GM06990 (cell line): Measurements from ENCODE around the gene LILRA6.
"Not testable (repeated sequence)": the region's sequence is repeated elsewhere in the genome, so short reads cannot be mapped to it uniquely, and the experiment has no call there.

ENCODE experiments used
- DNase-seq: peaks from one replicate; pipeline ENCODE4 v3.0.0-alpha.2; 2011; ENCODE audit not compliant: insufficient read length; ENCODE audit errors: extremely low read depth
- H3K27me3 ChIP-seq: replicated peaks from 2 replicates; pipeline ENCODE4 v1.6.0; 2011; ENCODE audit warnings: low read length; ENCODE audit not compliant: control insufficient read depth, insufficient read depth
- H3K36me3 ChIP-seq: 2 replicates; pipeline ENCODE4 v1.5.1; 2011; ENCODE audit warnings: low read length; ENCODE audit not compliant: control insufficient read depth, insufficient read depth
- H3K4me3 ChIP-seq: replicated peaks from 2 replicates; pipeline ENCODE4 v1.5.1; 2011; ENCODE audit warnings: low read depth, mild to moderate bottlenecking, control low read depth, low read length
- TF ChIP-seq, protein P1 (sequence below): IDR thresholded peaks from 2 replicates; pipeline ENCODE4 v1.5.1; 2011; ENCODE audit warnings: low read length, control low read depth, mild to moderate bottlenecking, inconsistent platforms; ENCODE audit not compliant: insufficient read depth, poor library complexity, severe bottlenecking

Gene LILRA6

DNA sequence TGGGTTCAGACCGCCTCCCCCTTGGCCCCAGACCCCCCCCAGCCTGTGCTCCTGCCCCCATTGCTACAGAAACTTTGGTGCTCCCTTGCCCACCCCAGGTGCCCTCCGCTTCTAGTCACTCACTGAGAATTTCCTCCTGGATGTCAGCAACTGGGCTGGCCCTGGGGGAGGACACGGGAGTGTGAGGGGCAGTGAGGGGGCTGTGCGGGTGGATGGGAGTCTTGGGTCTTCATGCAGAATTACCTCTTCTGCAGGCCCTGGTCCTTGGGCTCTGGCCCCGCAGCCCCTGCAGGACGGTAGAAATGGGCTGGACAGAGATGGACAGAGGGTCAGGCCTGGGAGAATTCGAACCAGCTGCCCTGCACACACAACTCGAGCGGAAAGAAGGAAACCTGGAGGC is 9.7 kb upstream of the LILRA6 start:
- Histone ChIP-seq H3K4me3 (no peak overlapping the region), H3K27me3 (peaks cover 1% of the 10 kb centered on the region; the same call in 1 of the 2 replicates), H3K36me3 (no peaks in the 10 kb centered on the region)
- TF ChIP-seq, protein P1, sequence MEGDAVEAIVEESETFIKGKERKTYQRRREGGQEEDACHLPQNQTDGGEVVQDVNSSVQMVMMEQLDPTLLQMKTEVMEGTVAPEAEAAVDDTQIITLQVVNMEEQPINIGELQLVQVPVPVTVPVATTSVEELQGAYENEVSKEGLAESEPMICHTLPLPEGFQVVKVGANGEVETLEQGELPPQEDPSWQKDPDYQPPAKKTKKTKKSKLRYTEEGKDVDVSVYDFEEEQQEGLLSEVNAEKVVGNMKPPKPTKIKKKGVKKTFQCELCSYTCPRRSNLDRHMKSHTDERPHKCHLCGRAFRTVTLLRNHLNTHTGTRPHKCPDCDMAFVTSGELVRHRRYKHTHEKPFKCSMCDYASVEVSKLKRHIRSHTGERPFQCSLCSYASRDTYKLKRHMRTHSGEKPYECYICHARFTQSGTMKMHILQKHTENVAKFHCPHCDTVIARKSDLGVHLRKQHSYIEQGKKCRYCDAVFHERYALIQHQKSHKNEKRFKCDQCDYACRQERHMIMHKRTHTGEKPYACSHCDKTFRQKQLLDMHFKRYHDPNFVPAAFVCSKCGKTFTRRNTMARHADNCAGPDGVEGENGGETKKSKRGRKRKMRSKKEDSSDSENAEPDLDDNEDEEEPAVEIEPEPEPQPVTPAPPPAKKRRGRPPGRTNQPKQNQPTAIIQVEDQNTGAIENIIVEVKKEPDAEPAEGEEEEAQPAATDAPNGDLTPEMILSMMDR, result no peak
- no peak for DNase-seq

- H3K27me3 ChIP-seq, result no peaks in the 10 kb centered on the region
- H3K36me3 ChIP-seq, result no peaks in the 10 kb centered on the region
- no peak overlapping the region for H3K4me3 ChIP-seq
- TF ChIP-seq, protein P1, result no peak
- DNase-seq, result no peak
Measured at GRCh38 chr19:54248016-54248601, 5.5 kb upstream of the LILRA6 start.

DNA sequence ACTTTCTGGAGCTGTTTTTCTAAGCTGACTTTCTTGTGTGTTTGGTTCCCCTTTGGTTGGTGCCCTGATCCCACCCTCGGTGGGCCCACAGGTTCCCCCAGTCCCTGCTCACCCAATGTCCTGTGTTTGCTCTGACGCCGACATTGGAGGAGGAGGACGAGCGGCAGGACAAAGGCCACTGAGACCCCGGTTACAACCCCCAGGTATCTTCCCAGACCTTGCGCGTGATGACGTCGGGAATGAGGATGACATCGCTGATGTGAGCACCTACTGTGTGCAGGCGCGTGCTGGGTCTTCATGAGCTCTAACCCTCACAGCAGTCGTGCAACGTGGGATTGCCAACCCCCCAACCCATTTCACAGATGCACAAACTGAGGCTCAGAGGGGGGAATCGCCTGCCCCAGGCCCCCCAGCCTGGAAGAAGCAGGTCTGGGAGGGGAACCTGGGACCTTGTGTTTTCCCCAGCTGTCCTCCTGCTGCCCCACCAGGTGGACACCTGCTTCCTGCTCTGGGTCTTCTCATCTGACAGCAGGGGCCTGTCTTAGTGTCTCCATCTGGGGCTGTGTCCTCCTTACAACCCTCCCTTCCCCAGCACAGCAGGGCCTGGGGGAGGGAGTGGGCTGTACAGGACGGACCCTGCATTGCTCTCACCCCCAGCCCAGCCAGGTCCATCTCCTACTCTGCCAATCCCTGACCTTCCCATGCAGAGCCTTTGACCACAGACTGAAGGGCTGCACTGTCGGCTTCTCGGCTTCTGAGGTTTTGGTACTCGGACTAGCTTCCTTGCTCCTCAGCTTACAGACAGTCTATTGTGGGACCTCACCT is 4.7 kb upstream of the LILRA6 start:
- no peaks in the 10 kb centered on the region for H3K36me3 ChIP-seq
- no peak for DNase-seq
- H3K27me3 ChIP-seq, result no peaks in the 10 kb centered on the region
- TF ChIP-seq, protein P1, result no peak
- H3K4me3 ChIP-seq, result no peak overlapping the region

DNA sequence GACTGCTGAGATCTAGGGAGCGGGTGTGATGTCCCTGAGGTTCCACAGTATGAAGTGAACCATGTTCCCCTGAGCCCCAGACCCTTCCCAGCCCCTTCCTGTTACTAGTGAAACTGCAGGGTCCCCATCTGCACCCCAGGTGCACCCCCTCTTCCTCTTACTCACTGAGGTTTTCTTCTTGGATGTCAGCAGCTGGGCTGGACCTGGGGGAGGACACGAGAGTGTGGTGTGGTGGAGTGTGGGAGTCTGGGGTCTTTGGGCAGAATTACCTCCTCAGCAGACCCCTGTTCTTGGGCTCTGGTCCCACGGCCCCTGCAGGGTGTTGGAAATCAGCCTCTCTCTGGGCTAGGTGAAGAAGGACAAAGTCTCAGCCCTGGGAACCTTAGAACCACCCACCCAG is 3.3 kb upstream of the LILRA6 start:
- TF ChIP-seq, protein P1, result no peak
- Histone ChIP-seq H3K36me3 (no peaks in the 10 kb centered on the region), H3K4me3 (no peak overlapping the region), H3K27me3 (no peaks in the 10 kb centered on the region)
- DNase-seq, result no peak

- DNase-seq, H3K36me3 ChIP-seq, H3K4me3 ChIP-seq, H3K27me3 ChIP-seq: not testable (repeated sequence)
Measured at GRCh38 chr19:54243809-54244208, 1.2 kb upstream of the LILRA6 start.

DNA sequence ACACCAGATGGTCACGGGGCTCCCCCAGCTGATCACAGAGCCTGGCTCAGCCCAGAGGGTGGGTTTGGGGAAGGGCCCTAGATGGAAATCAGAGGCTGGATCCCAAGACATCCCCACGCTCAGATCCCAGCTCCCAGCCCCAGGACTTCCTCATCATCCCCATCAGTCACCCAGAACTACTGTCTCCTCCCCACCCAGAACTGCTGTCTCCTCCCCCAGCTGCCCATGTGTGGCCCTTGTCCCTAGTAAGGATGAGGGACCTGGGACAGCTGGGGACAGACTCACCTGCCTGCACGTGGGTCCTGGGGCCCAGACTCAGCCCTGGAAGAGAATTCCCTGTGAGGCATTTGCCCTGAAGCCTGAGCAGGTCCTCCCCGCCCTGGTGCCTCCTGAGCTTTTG is 356 bp downstream of the LILRA6 start:
- H3K27me3 ChIP-seq, DNase-seq, H3K36me3 ChIP-seq, H3K4me3 ChIP-seq: not testable (repeated sequence)

DNA sequence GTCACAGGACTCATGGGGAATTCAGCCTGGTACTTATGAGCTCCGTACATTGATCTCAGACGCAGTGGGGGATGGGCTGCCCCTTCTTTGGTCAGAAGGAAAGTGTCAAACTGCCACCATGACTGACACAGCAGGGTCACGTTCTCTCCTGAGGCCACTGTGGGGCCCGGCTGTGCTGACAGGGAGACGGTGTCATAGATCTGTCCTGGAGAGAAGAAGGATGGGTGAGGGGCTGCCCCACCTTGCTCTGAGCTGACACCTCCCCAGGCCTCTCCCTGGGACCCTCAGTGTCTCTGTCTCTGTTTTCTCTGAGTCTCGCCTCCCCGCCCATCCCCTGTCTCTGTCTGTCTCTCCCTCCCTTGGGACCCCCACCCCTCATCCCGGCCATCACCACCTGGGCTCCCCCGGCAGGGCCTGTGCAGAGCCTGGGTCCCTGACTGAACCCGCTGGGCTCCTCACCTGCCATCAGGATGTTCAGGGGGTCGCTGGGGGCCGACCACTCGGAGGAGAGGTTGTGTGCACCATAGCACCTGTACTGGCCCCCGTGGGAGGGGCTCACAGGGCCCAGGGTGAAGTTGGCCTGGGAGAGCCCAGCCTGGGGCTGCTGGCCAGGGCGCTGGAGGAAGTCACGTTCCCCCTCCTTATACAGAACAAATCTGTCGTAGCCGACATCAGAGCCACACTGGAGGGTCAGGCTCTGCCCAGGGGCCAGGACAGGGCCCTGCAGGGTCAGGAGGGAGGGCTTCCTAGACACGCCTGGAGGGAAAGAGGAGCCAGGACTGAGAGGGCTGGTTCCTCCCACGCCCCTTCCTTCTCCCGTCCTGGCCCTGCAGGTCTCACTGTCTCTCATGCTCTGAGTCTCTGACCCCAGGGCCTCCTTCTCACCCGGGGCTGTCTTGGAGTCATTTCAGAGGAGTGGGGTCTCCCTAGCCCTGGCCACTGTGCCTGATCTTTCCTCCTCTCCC is 1.9 kb downstream of the LILRA6 start:
- not testable (repeated sequence) for H3K27me3 ChIP-seq, H3K36me3 ChIP-seq, DNase-seq, H3K4me3 ChIP-seq

- H3K4me3 ChIP-seq, H3K27me3 ChIP-seq, DNase-seq, H3K36me3 ChIP-seq: not testable (repeated sequence)
Measured at GRCh38 chr19:54239491-54240371, 2.9 kb downstream of the LILRA6 start.
